Neuronal stem cell (in vitro differentiated cells): Measurements from ENCODE around the gene WRNIP1.

Source experiments
- DNase-seq: peaks from one replicate; pipeline ENCODE4 v3.0.0-alpha.2; 2013; ENCODE audit warnings: low spot score
- H2AFZ ChIP-seq: one replicate; pipeline ENCODE4 v1.6.1; 2013; ENCODE audit warnings: mild to moderate bottlenecking, low read length, inconsistent platforms
- H2AK5ac ChIP-seq: 2 replicates; pipeline ENCODE4 v1.6.1; 2013; ENCODE audit warnings: low read depth, mild to moderate bottlenecking, inconsistent platforms, low read length, moderate library complexity, mixed read lengths
- H2BK120ac ChIP-seq: 2 replicates; pipeline ENCODE4 v1.6.1; 2013; ENCODE audit warnings: low read depth, mild to moderate bottlenecking, inconsistent platforms, low read length, moderate library complexity, mixed read lengths
- H2BK12ac ChIP-seq: one replicate; pipeline ENCODE4 v1.6.1; 2013; ENCODE audit warnings: low read length, inconsistent platforms
- H2BK15ac ChIP-seq: 2 replicates; pipeline ENCODE4 v1.6.1; 2013; ENCODE audit warnings: mild to moderate bottlenecking, low read length, inconsistent platforms, mixed read lengths
- H2BK5ac ChIP-seq: one replicate; pipeline ENCODE4 v1.6.1; 2013; ENCODE audit warnings: inconsistent platforms, mild to moderate bottlenecking, low read length, moderate library complexity
- H3K14ac ChIP-seq: one replicate; pipeline ENCODE4 v1.6.1; 2013; ENCODE audit warnings: low read length, inconsistent platforms
- H3K18ac ChIP-seq: 2 replicates; pipeline ENCODE4 v1.6.1; 2013; ENCODE audit warnings: low read length, inconsistent platforms
- H3K23ac ChIP-seq: 2 replicates; pipeline ENCODE4 v1.6.1; 2013; ENCODE audit warnings: low read depth, mild to moderate bottlenecking, mixed read lengths, low read length, inconsistent platforms; ENCODE audit not compliant: poor library complexity
- H3K27ac ChIP-seq: replicated peaks from 3 replicates; pipeline ENCODE4 v1.5.1; 2013; ENCODE audit warnings: low read length, inconsistent platforms
- H3K27me3 ChIP-seq, 3 experiments: 2 replicates each; pipeline ENCODE4 v1.6.1; 2013; ENCODE audit warnings: low read length in 3 of 3, mild to moderate bottlenecking in 2 of 3, inconsistent platforms in 1 of 3, low read depth in 1 of 3, mixed read lengths in 1 of 3, moderate library complexity in 1 of 3; ENCODE audit not compliant: control insufficient read depth in 3 of 3, insufficient read depth in 3 of 3
- H3K36me3 ChIP-seq, 2 donors: replicated peaks in 1 of 2; 2 replicates each; pipeline ENCODE4 v1.6.1; 2013; ENCODE audit warnings: low read length in 2 of 2; ENCODE audit not compliant: control insufficient read depth in 2 of 2, insufficient read depth in 2 of 2
- H3K4ac ChIP-seq: 2 replicates; pipeline ENCODE4 v1.6.1; 2013; ENCODE audit warnings: inconsistent platforms, mild to moderate bottlenecking, low read length, moderate library complexity
- H3K4me1 ChIP-seq, 2 donors: 1 replicate in 1 of 2; 2 replicates in 1 of 2; pipeline ENCODE4 v1.6.1; 2013; ENCODE audit warnings: low read length in 2 of 2, low read depth in 1 of 2; ENCODE audit not compliant: control insufficient read depth in 2 of 2, insufficient read depth in 1 of 2
- H3K4me2 ChIP-seq: one replicate; pipeline ENCODE4 v1.6.1; 2013; ENCODE audit warnings: mild to moderate bottlenecking, low read length, inconsistent platforms; ENCODE audit not compliant: insufficient read depth, poor library complexity, severe bottlenecking
- H3K4me3 ChIP-seq, 2 donors: 2 replicates each; pipeline ENCODE4 v1.5.1; 2013; ENCODE audit warnings: low read length in 2 of 2, mild to moderate bottlenecking in 2 of 2, inconsistent platforms in 1 of 2, moderate library complexity in 1 of 2
- H3K79me1 ChIP-seq: one replicate; pipeline ENCODE4 v1.6.1; 2013; ENCODE audit warnings: low read depth, mild to moderate bottlenecking, inconsistent platforms, low read length, moderate library complexity
- H3K9ac ChIP-seq: one replicate; pipeline ENCODE4 v1.6.1; 2013; ENCODE audit warnings: mild to moderate bottlenecking, low read depth, low read length, inconsistent platforms; ENCODE audit not compliant: poor library complexity
- H3K9me3 ChIP-seq, 2 donors: replicated peaks in 1 of 2; 2 replicates each; pipeline versions ENCODE3 to v1.6.1; 2013; ENCODE audit warnings: low read length in 2 of 2, mild to moderate bottlenecking in 2 of 2, inconsistent platforms in 1 of 2, low read depth in 1 of 2, mixed read lengths in 1 of 2, moderate library complexity in 1 of 2; ENCODE audit not compliant: control insufficient read depth in 2 of 2, insufficient read depth in 1 of 2
- H4K8ac ChIP-seq: one replicate; pipeline ENCODE4 v1.6.1; 2013; ENCODE audit warnings: low read depth, mild to moderate bottlenecking, inconsistent platforms, low read length, moderate library complexity
- H4K91ac ChIP-seq: one replicate; pipeline ENCODE4 v1.6.1; 2013; ENCODE audit warnings: low read length, low read depth, mild to moderate bottlenecking, inconsistent platforms; ENCODE audit not compliant: poor library complexity
- WGBS, 2 donors: extraction: QIAGEN DNeasy Blood & Tissue Kit; methylation state at CpG; one replicate each; pipeline ENCODE4 v1.1.7; 2013; ENCODE audit warnings: missing lambda C conversion rate in 2 of 2, mixed read lengths in 1 of 2; ENCODE audit not compliant: insufficient read length in 2 of 2, insufficient replicate concordance in 1 of 2; ENCODE audit errors: extremely low coverage in 2 of 2; 5-methylcytosine and 5-hydroxymethylcytosine counted together

WRNIP1 gene

GRCh38 chr6:2753743-2754142 is 11.4 kb upstream of the WRNIP1 start:
- H2BK12ac ChIP-seq, result no peak overlapping the region
- no peak overlapping the region for H3K18ac ChIP-seq
- no peak overlapping the region for H2AFZ ChIP-seq
- peaks cover 0 to 2% (median 0%) of the 10 kb centered on the region in 3 experiments for H3K27me3 ChIP-seq
- no peak overlapping the region for H4K91ac ChIP-seq
- H3K27ac ChIP-seq, result no peak overlapping the region
- H2BK5ac ChIP-seq, result no peak overlapping the region
- no peak overlapping the region for H3K23ac ChIP-seq
- H3K36me3 ChIP-seq, result no peaks in the 10 kb centered on the region
- H2BK15ac ChIP-seq, result no peak overlapping the region
- H3K14ac ChIP-seq, result no peak overlapping the region
- H3K9me3 ChIP-seq, result peaks cover 0 to 4% of the 10 kb centered on the region in 2 donors
- no peaks in the 10 kb centered on the region for H3K79me1 ChIP-seq
- no peak overlapping the region for H3K4me3 ChIP-seq
- H3K4me2 ChIP-seq, result no peak overlapping the region
- H2AK5ac ChIP-seq, result no peak overlapping the region
- no peak overlapping the region for H4K8ac ChIP-seq
- no peak overlapping the region for H2BK120ac ChIP-seq
- no peak for DNase-seq
- H3K9ac ChIP-seq, result no peak overlapping the region
- H3K4me1 ChIP-seq, result peaks cover 2 to 4% of the 10 kb centered on the region in 2 donors
- H3K4ac ChIP-seq, result no peak overlapping the region

- no CpG with 5 or more reads among the region's 3 CpGs for WGBS, 2 donors
- no peak overlapping the region for H4K8ac ChIP-seq
- H3K27ac ChIP-seq, result no peak overlapping the region
Observed at GRCh38 chr6:2754393-2754792, 10.8 kb upstream of the WRNIP1 start.

GRCh38 chr6:2754911-2755310 is 10.3 kb upstream of the WRNIP1 start:
- Histone ChIP-seq H4K8ac (no peak overlapping the region), H3K14ac (no peak overlapping the region), H2AK5ac (no peak overlapping the region), H2BK15ac (no peak overlapping the region), H3K23ac (no peak overlapping the region), H4K91ac (no peak overlapping the region), H3K4me2 (no peak overlapping the region), H3K27me3 (peaks cover 0 to 2% (median 0%) of the 10 kb centered on the region in 3 experiments), H2BK12ac (no peak overlapping the region), H3K9ac (no peak overlapping the region), H3K79me1 (no peaks in the 10 kb centered on the region), H3K4me1 (peaks cover 0 to under 1% of the 10 kb centered on the region in 2 donors), H3K18ac (no peak overlapping the region), H3K4me3 (no peak overlapping the region), H2BK5ac (no peak overlapping the region), H3K36me3 (no peaks in the 10 kb centered on the region), H2BK120ac (no peak overlapping the region), H3K27ac (no peak overlapping the region), H3K9me3 (peaks cover 0 to 4% of the 10 kb centered on the region in 2 donors), H3K4ac (no peak overlapping the region), H2AFZ (no peak overlapping the region)
- WGBS, 2 donors, result no CpG with 5 or more reads among the region's 1 CpG
- DNase-seq, result no peak

More at GRCh38 chr6:2754393-2754792, 10.8 kb upstream of the WRNIP1 start:
- Histone ChIP-seq H3K4ac (no peak overlapping the region), H2BK5ac (no peak overlapping the region), H3K4me2 (no peak overlapping the region), H3K36me3 (no peaks in the 10 kb centered on the region), H2AK5ac (no peak overlapping the region), H3K4me1 (peaks cover 2% of the 10 kb centered on the region in 2 donors), H2AFZ (no peak overlapping the region), H3K14ac (no peak overlapping the region), H2BK15ac (no peak overlapping the region), H3K18ac (no peak overlapping the region), H3K4me3 (no peak overlapping the region), H2BK120ac (no peak overlapping the region), H3K9me3 (peaks cover 0 to 4% of the 10 kb centered on the region in 2 donors), H3K9ac (no peak overlapping the region), H3K23ac (no peak overlapping the region), H4K91ac (no peak overlapping the region), H3K27me3 (peaks cover 0 to 2% (median 0%) of the 10 kb centered on the region in 3 experiments), H2BK12ac (no peak overlapping the region), H3K79me1 (no peaks in the 10 kb centered on the region)
- DNase-seq, result no peak

GRCh38 chr6:2755456-2755855 is 9.7 kb upstream of the WRNIP1 start:
- Histone ChIP-seq H2AFZ (no peak overlapping the region), H3K9me3 (peaks cover 0 to 4% of the 10 kb centered on the region in 2 donors), H2BK120ac (no peak overlapping the region), H3K36me3 (no peaks in the 10 kb centered on the region), H3K4me2 (no peak overlapping the region), H4K91ac (no peak overlapping the region), H3K4me1 (no peaks in the 10 kb centered on the region), H2BK15ac (no peak overlapping the region), H2BK12ac (no peak overlapping the region), H3K23ac (no peak overlapping the region), H3K14ac (no peak overlapping the region), H3K79me1 (no peaks in the 10 kb centered on the region), H3K27ac (no peak overlapping the region), H4K8ac (no peak overlapping the region), H3K4me3 (no peak overlapping the region), H2AK5ac (no peak overlapping the region), H2BK5ac (no peak overlapping the region), H3K27me3 (peaks cover 0 to 2% (median 0%) of the 10 kb centered on the region in 3 experiments), H3K9ac (no peak overlapping the region), H3K18ac (no peak overlapping the region), H3K4ac (no peak overlapping the region)
- no peak for DNase-seq
- no CpG with 5 or more reads among the region's 3 CpGs for WGBS, 2 donors
